Neutrophil (primary cell): ENCODE results near the gene N4BP2.

Experiments
- H3K27ac ChIP-seq: fragments of 200-600 bp; sonication (generic); 2 replicates; pipeline ENCODE4 v1.5.1; 2016; ENCODE audit warnings: mild to moderate bottlenecking, moderate library complexity
- H3K27me3 ChIP-seq: fragments of 200-600 bp; sonication (generic); 2 replicates; pipeline ENCODE4 v1.6.0; 2016; ENCODE audit warnings: mild to moderate bottlenecking
- H3K36me3 ChIP-seq: fragments of 200-600 bp; sonication (generic); 2 replicates; pipeline ENCODE4 v1.5.1; 2017
- H3K4me1 ChIP-seq, 2 experiments: fragments of 200-600 bp in 1 of 2; sonication (generic) in 1 of 2; 1 replicate in 1 of 2; 2 replicates in 1 of 2; pipeline versions ENCODE4 v1.5.1 to v1.6.1; 2013 to 2016; ENCODE audit warnings: low read depth in 1 of 2, low read length in 1 of 2, mild to moderate bottlenecking in 1 of 2, moderate library complexity in 1 of 2; ENCODE audit not compliant: control insufficient read depth in 1 of 2, insufficient read depth in 1 of 2
- H3K4me3 ChIP-seq, 2 experiments: fragments of 200-600 bp in 1 of 2; sonication (generic) in 1 of 2; 1 replicate in 1 of 2; 2 replicates in 1 of 2; pipeline ENCODE4 v1.5.1; 2013 to 2016; ENCODE audit warnings: low read depth in 1 of 2, low read length in 1 of 2, mild to moderate bottlenecking in 1 of 2, moderate library complexity in 1 of 2
- H3K9me3 ChIP-seq: fragments of 200-600 bp; sonication (generic); 2 replicates; pipeline ENCODE4 v1.5.1; 2016
- TF ChIP-seq, protein P1 (sequence below): fragments of 200-600 bp; sonication (generic); IDR thresholded peaks from 2 replicates; pipeline ENCODE4 v1.5.1; 2016; ENCODE audit warnings: antibody characterized with exemption

N4BP2 gene

DNA sequence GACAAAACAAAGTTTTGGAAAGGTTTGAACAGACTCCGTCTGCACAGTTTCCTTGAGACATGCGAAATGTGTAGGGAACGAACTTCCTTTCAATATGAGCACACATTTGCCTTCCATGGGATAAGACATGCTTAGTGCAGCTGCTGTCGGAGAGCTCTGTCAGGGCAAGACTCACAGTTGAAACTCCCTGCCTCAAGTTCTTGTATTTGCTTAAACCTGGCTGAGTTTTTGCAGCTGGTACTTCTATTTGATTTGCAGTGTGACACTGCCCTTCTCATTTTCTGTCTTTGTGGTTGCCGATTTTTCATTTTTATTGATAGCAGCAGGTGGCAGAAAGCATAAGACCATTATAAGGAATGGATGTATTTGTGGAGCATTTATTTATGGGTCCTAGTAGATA, 122.0 kb downstream of the N4BP2 start:
- no peaks in the 10 kb centered on the region for H3K27me3 ChIP-seq
- TF ChIP-seq, protein P1, sequence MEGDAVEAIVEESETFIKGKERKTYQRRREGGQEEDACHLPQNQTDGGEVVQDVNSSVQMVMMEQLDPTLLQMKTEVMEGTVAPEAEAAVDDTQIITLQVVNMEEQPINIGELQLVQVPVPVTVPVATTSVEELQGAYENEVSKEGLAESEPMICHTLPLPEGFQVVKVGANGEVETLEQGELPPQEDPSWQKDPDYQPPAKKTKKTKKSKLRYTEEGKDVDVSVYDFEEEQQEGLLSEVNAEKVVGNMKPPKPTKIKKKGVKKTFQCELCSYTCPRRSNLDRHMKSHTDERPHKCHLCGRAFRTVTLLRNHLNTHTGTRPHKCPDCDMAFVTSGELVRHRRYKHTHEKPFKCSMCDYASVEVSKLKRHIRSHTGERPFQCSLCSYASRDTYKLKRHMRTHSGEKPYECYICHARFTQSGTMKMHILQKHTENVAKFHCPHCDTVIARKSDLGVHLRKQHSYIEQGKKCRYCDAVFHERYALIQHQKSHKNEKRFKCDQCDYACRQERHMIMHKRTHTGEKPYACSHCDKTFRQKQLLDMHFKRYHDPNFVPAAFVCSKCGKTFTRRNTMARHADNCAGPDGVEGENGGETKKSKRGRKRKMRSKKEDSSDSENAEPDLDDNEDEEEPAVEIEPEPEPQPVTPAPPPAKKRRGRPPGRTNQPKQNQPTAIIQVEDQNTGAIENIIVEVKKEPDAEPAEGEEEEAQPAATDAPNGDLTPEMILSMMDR = no peak

DNA sequence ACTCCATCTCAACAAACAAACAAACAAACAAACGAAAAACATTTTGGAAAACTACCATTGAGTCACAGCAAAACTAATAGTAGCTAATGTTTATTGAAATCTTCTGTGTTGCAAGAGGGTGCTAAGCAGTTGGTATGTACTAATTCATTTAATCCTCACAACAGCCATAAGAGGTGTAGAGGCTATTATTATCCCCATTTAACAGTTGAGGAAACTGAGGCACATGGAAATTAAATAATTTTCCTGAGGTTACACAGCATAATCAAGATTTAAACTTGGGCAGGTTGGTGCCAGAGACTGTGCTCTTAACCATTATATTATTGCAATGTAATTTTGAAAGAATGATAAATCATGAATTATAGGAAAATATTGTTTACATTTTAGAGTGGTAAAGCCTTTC, 122.7 kb downstream of the N4BP2 start:
- Histone ChIP-seq H3K4me1 (no peaks in the 10 kb centered on the region), H3K4me3 (no peak overlapping the region), H3K27ac (no peak overlapping the region), H3K36me3 (no peaks in the 10 kb centered on the region), H3K9me3 (no peaks in the 10 kb centered on the region), H3K27me3 (no peaks in the 10 kb centered on the region)
- TF ChIP-seq, protein P1 = no peak

More for the DNA sequence above, 122.0 kb downstream of the N4BP2 start:
- Histone ChIP-seq H3K27ac (no peak overlapping the region), H3K4me3 (no peak overlapping the region), H3K9me3 (no peaks in the 10 kb centered on the region), H3K4me1 (no peaks in the 10 kb centered on the region), H3K36me3 (no peaks in the 10 kb centered on the region)

DNA sequence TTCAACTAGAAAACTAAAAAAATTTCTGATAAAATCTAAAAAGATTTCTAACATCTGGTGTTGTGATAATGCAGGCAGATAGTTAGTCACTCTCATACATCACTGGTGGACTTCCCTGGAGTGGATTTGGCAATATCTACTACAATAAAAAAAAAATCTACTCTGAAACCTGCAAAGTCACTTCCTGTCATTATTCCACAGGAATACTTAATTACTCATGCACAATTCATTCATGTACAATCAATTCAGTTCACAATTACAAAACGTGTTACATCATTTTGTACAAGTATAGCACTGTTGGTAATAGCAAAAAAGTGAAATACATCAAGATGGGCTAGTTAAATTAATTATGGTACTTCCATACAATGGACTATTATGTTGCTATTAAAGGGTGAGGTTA, 123.7 kb downstream of the N4BP2 start:
- Histone ChIP-seq H3K9me3 (no peaks in the 10 kb centered on the region), H3K36me3 (no peaks in the 10 kb centered on the region), H3K27ac (no peak overlapping the region), H3K27me3 (no peaks in the 10 kb centered on the region), H3K4me3 (no peak overlapping the region), H3K4me1 (no peaks in the 10 kb centered on the region)
- TF ChIP-seq, protein P1 = no peak

DNA sequence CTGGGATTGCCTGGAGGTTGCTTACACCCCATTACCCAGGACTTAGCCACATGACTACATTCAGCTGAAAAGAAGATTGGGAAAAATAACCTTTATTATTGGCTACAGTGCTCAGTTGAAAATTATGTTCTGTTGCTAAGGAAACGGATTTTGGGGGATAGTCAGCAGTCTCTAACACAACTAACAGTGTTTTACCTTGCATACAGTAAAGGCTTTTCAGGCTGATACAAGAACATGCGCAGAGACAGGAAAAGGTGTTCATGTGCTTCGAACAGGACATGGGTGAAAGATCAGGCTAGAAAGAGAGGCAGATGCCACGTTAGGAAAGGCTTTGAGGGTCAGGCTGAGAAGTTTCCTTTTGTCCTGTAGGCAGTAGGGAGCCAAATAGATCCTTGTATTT, 125.4 kb downstream of the N4BP2 start:
- Histone ChIP-seq H3K4me1 (no peaks in the 10 kb centered on the region), H3K27me3 (no peaks in the 10 kb centered on the region), H3K27ac (no peak overlapping the region), H3K9me3 (no peaks in the 10 kb centered on the region), H3K36me3 (no peaks in the 10 kb centered on the region), H3K4me3 (no peak overlapping the region)
- TF ChIP-seq, protein P1 = no peak

DNA sequence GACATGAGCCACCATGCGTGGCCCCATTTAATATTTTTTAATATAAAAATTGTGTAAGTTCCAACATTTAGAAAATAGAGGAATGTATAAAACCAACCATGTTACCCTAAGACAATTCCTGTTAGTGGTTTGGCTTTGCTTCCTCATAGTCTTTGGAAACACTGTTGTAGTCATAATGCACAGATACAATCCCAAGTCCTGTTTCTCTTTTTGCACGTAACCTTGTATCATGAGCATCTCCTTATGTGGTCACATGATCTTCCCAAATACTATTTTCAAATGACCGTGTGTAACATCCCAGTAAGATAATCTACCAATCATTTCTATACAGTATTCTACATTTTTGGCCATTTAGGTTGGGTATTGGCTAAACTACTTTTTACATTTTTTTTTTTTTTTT, 126.3 kb downstream of the N4BP2 start:
- H3K9me3 ChIP-seq = no peaks in the 10 kb centered on the region
- no peaks in the 10 kb centered on the region for H3K4me1 ChIP-seq
- TF ChIP-seq, protein P1 = no peak
- H3K27ac ChIP-seq = no peak overlapping the region
- H3K36me3 ChIP-seq = no peaks in the 10 kb centered on the region
- no peaks in the 10 kb centered on the region for H3K27me3 ChIP-seq
- no peak overlapping the region for H3K4me3 ChIP-seq
